Endothelial cell of umbilical vein (primary cell): ENCODE data around the gene RABGGTA.

Experiments
- CTCF ChIP-seq, 2 donors: IDR thresholded peaks; 1 replicate in 1 of 2; 2 replicates in 1 of 2; pipeline ENCODE4 v1.5.1; 2011; ENCODE audit warnings: low read length in 2 of 2, mild to moderate bottlenecking in 2 of 2, moderate library complexity in 2 of 2, control low read depth in 1 of 2, inconsistent platforms in 1 of 2, low read depth in 1 of 2; ENCODE audit not compliant: insufficient read depth in 1 of 2; ENCODE audit errors: extremely low read depth in 1 of 2
- EZH2 ChIP-seq: IDR thresholded peaks from 2 replicates; pipeline ENCODE4 v1.6.1; 2012; ENCODE audit warnings: borderline replicate concordance, low read depth, mild to moderate bottlenecking, moderate library complexity, low read length, inconsistent platforms; ENCODE audit not compliant: severe bottlenecking
- FOS ChIP-seq: IDR thresholded peaks from 2 replicates; pipeline ENCODE4 v1.6.1; 2011; ENCODE audit warnings: mild to moderate bottlenecking, low read length, moderate library complexity, borderline replicate concordance; ENCODE audit not compliant: insufficient read depth
- JUN ChIP-seq: IDR thresholded peaks from 2 replicates; pipeline ENCODE4 v1.6.1; 2011; ENCODE audit warnings: borderline replicate concordance, low read depth; ENCODE audit not compliant: insufficient read length, insufficient read depth
- POLR2A ChIP-seq: IDR thresholded peaks from 2 replicates; pipeline ENCODE4 v1.6.1; 2012; ENCODE audit warnings: low read depth, mild to moderate bottlenecking, control low read depth, low read length
- POLR2AphosphoS5 ChIP-seq: IDR thresholded peaks from 2 replicates; pipeline ENCODE4 v1.6.1; 2012; ENCODE audit warnings: low read depth, mild to moderate bottlenecking, control low read depth, low read length, moderate library complexity; ENCODE audit not compliant: insufficient read depth

GRCh38 chr14:24262821-24263733 lies 8.3 kb downstream of the RABGGTA start, which contains the start of gene TGM1:
- TF ChIP-seq POLR2A (no peak), POLR2AphosphoS5 (no peak), CTCF (IDR thresholded peaks at IDR 0.05; ENCODE audit: extremely low read depth in 1 of 2, insufficient read depth in 1 of 2, low read depth in 1 of 2, low read length in 2 of 2) (no peak), FOS (no peak), EZH2 (no peak), JUN (no peak)
